ENCODE data around the gene DYNC1I1. TPM values are rescaled to one million over a fixed set of nuclear protein-coding genes. Genes with fewer than 3 reads are reported as not detected.
A peak's percentile ranks its signal among the peaks of the same experiment; 100 is the strongest.

The DYNC1I1 gene
- total RNA-seq, 2 experiments from 2014 or later, result not detected

- Mint-ChIP-seq H3K27ac (no peak overlapping the region), H3K4me1 (ENCODE audit: low read depth) (no peaks in the 10 kb centered on the region), H3K36me3 (ENCODE audit: low read depth) (no peaks in the 10 kb centered on the region), H3K4me3 (no peak overlapping the region), H3K27me3 (no peaks in the 10 kb centered on the region), H3K9me3 (no peaks in the 10 kb centered on the region)
- ATAC-seq (no peak), DNase-seq (no peak)
- intact Hi-C loops (cut with micrococcal nuclease), result no loop called here
- POLR2A ChIA-PET, result no interaction called here
- CTCF ChIA-PET, result no interaction called here
- no peak for TF ChIP-seq CTCF (IDR thresholded peaks at IDR 0.05)
These were observed 50.4 kb downstream of the DYNC1I1 start for GRCh38 chr7:95822717-95823116.

DNA sequence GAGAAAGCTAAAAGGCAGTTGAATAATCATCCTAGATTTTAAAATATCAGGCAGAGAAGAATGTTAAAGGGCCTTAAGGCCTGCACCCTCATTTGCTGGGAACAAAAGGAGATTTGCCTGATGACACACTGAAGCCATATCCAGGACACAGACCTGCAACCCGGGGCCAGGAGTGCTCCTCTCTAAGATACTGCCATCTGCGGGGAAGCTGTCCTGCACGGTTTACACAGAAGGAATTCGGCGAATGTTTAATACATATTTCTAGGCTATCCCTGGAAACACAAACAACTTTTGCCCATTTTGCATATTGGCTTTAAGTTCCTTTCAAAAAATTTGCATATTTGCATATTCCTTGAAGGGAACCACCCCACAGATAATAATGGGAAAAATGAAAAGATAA lies 52.3 kb downstream of the DYNC1I1 start:
- CTCF ChIA-PET, result interaction anchor here (1.1 kb wide), 1 partner anchor 10 kb away, joined by 4 read pairs; no protein-coding TSS in a partner anchor
- Mint-ChIP-seq H3K36me3 (ENCODE audit: low read depth) (no peaks in the 10 kb centered on the region), H3K9me3 (no peaks in the 10 kb centered on the region), H3K4me1 (ENCODE audit: low read depth) (no peaks in the 10 kb centered on the region), H3K27me3 (no peaks in the 10 kb centered on the region), H3K27ac (no peak overlapping the region), H3K4me3 (no peak overlapping the region)
- TF ChIP-seq CTCF (IDR thresholded peaks at IDR 0.05), result no peak
- ATAC-seq (no peak), DNase-seq (no peak)
- POLR2A ChIA-PET, result no interaction called here
- intact Hi-C loops (cut with micrococcal nuclease), result no loop called here

- Mint-ChIP-seq H3K4me3 (no peak overlapping the region), H3K27ac (no peak overlapping the region), H3K27me3 (peaks cover 1% of the 10 kb centered on the region), H3K4me1 (ENCODE audit: low read depth) (no peaks in the 10 kb centered on the region), H3K36me3 (ENCODE audit: low read depth) (no peaks in the 10 kb centered on the region), H3K9me3 (no peaks in the 10 kb centered on the region)
- TF ChIP-seq CTCF (IDR thresholded peaks at IDR 0.05), result no peak
- intact Hi-C loops (cut with micrococcal nuclease), result no loop called here
- ChIA-PET CTCF (no interaction called here), POLR2A (no interaction called here)
- ATAC-seq (no peak), DNase-seq (no peak)
These were observed 56.8 kb downstream of the DYNC1I1 start for GRCh38 chr7:95828824-95829790.

- peak; percentile 41 for TF ChIP-seq CTCF (IDR thresholded peaks at IDR 0.05)
- no peaks in the 10 kb centered on the region for H3K9me3 Mint-ChIP-seq
- ChIA-PET CTCF (interaction anchor here (0.9 to 2.3 kb wide), 7 partner anchors 11 to 336 kb away, joined by 3 to 8 read pairs (median 3); no protein-coding TSS in a partner anchor), POLR2A (no interaction called here)
- no peaks in the 10 kb centered on the region for H3K36me3 Mint-ChIP-seq (ENCODE audit: low read depth)
- peaks cover 3% of the 10 kb centered on the region for H3K27me3 Mint-ChIP-seq
- H3K27ac Mint-ChIP-seq, result no peak overlapping the region
- DNase-seq (no peak), ATAC-seq (no peak)
- intact Hi-C loops (cut with micrococcal nuclease), result no loop called here
- H3K4me3 Mint-ChIP-seq, result no peak overlapping the region
- no peaks in the 10 kb centered on the region for H3K4me1 Mint-ChIP-seq (ENCODE audit: low read depth)
These were observed 68.9 kb downstream of the DYNC1I1 start for GRCh38 chr7:95840953-95841950.
